ENCODE results near the gene ZNF385C.

ZNF385C gene

DNA sequence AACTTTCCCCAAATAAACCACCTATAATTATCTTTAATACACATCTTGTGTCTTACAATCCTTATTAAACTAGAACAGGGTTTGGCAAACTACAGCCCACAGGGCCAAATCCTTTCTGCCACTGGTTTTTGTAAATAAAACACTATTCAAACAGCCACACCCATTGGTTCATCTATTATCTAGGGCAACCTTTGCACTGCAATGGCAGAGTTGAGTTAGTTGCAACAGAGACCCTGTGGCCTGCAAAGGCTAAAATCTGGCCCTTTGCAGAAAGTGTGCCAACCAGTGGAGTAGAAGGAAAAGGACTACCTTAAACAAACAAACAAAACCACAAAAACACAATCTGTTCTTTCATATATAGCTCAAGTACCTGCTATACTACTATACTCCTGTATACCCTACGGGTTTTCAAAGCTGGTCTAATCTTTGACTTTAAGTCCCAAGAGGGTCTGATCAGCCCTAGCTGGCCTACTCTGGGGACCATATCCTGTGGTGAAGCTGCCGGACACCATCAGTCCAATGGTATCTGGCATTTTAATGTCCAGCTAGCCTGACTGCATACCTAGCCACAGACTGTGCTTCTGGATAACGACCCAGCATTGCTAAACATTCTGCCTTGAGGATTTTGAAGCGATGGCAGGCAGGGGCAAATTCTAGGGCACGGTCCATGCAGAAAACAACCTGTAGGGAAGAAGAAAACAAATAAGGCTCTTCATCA, 108.4 kb downstream of the ZNF385C start:
- H3K4me3 ChIP-seq (ENCODE audit: low read length) = no peak overlapping the region
- no peak for DNase-seq (ENCODE audit: low read depth, low spot score)
- peaks cover 24% of the 10 kb centered on the region; the same call in 1 of the 2 replicates for H3K36me3 ChIP-seq (ENCODE audit: control insufficient read depth, insufficient read depth, low read length)
- H3K4me1 ChIP-seq (ENCODE audit: control insufficient read depth, insufficient read depth, low read length) = no peaks in the 10 kb centered on the region
- no peaks in the 10 kb centered on the region for H3K27me3 ChIP-seq (ENCODE audit: control insufficient read depth, insufficient read depth, low read length)
- no peaks in the 10 kb centered on the region for H3K9me3 ChIP-seq (ENCODE audit: control insufficient read depth, insufficient read depth, low read length)
- H3K27ac ChIP-seq (ENCODE audit: low read length) = no peak overlapping the region
- no CpG with 5 or more reads among the region's 5 CpGs for WGBS (ENCODE audit: insufficient coverage, insufficient read length)

DNA sequence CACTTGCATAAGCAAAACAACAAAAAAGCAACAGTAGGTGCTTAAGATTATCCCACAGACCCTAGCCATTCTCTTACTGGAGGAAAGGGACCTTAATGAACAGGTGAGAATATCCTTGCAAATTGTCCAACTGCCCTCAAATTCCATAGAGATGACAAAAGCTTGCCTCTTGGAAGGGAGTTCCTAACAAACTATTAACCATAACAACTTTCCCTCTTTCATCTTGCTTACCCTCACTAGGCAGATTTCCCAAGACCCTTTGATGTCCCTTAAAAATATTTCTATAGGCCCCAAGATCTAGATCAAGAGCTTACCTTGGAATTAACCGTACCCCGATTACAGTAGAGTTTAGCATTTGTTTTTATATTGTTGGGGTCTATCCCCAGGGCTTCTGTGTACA, 109.9 kb downstream of the ZNF385C start:
- no CpG with 5 or more reads among the region's 2 CpGs for WGBS (ENCODE audit: insufficient coverage, insufficient read length)

DNA sequence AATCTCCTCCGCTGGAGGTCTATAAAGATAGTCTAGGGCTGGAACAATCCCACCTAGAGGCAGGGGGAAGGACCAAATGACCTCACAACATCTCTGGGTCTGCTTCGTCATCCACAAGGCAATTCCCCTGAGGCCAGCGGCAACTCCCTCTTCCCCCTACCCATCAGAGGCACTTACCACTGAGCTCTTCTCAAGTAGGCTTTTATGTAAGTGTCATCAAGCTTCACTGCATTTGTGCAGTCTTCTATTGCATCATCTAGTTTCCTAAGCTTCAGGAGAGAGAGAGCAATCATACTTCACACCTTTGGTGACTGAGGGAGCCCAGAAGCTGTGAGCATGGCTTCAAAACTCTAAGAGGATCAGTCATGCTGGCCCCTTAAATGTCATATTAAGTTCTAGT, 110.6 kb downstream of the ZNF385C start:
- H3K4me1 ChIP-seq (ENCODE audit: control insufficient read depth, insufficient read depth, low read length) = no peaks in the 10 kb centered on the region
- H3K27me3 ChIP-seq (ENCODE audit: control insufficient read depth, insufficient read depth, low read length) = no peaks in the 10 kb centered on the region
- WGBS (ENCODE audit: insufficient coverage, insufficient read length) = no CpG with 5 or more reads among the region's 3 CpGs
- peaks cover 32% of the 10 kb centered on the region; the same call in 1 of the 2 replicates for H3K36me3 ChIP-seq (ENCODE audit: control insufficient read depth, insufficient read depth, low read length)
- H3K27ac ChIP-seq (ENCODE audit: low read length) = no peak overlapping the region
- no peak overlapping the region for H3K4me3 ChIP-seq (ENCODE audit: low read length)
- H3K9me3 ChIP-seq (ENCODE audit: control insufficient read depth, insufficient read depth, low read length) = no peaks in the 10 kb centered on the region
- DNase-seq (ENCODE audit: low read depth, low spot score) = no peak

More for the DNA sequence above, 109.9 kb downstream of the ZNF385C start:
- no peak overlapping the region for H3K27ac ChIP-seq (ENCODE audit: low read length)
- DNase-seq (ENCODE audit: low read depth, low spot score) = no peak
- H3K4me1 ChIP-seq (ENCODE audit: control insufficient read depth, insufficient read depth, low read length) = no peaks in the 10 kb centered on the region
- H3K36me3 ChIP-seq (ENCODE audit: control insufficient read depth, insufficient read depth, low read length) = peaks cover 28% of the 10 kb centered on the region; the same call in 1 of the 2 replicates
- no peaks in the 10 kb centered on the region for H3K27me3 ChIP-seq (ENCODE audit: control insufficient read depth, insufficient read depth, low read length)
- H3K9me3 ChIP-seq (ENCODE audit: control insufficient read depth, insufficient read depth, low read length) = no peaks in the 10 kb centered on the region
- no peak overlapping the region for H3K4me3 ChIP-seq (ENCODE audit: low read length)

DNA sequence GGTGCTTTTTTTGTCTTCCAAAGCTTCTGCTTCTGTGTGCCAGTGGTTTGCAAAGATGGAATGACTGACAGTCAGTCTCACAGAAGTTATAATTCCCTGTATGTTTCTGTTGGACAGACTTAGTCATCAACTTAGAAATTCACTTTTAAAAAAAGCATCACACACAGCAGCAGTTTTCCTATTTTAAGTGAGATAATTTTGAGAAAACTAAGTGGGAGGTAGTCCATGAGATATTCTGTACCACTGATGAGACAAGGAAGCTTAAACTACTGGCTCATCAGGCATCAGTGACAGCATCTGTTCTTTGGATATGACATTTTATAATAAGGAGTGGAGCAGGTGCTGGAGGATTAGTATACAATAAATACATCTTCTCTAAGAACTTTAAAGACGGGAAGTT, 111.6 kb downstream of the ZNF385C start:
- H3K4me1 ChIP-seq (ENCODE audit: control insufficient read depth, insufficient read depth, low read length) = no peaks in the 10 kb centered on the region
- peaks cover 34% of the 10 kb centered on the region; the same call in 1 of the 2 replicates for H3K36me3 ChIP-seq (ENCODE audit: control insufficient read depth, insufficient read depth, low read length)
- H3K27ac ChIP-seq (ENCODE audit: low read length) = no peak overlapping the region
- DNase-seq (ENCODE audit: low read depth, low spot score) = no peak
- H3K4me3 ChIP-seq (ENCODE audit: low read length) = no peak overlapping the region
- WGBS (ENCODE audit: insufficient coverage, insufficient read length) = no CpG with 5 or more reads among the region's 1 CpG
- H3K27me3 ChIP-seq (ENCODE audit: control insufficient read depth, insufficient read depth, low read length) = no peaks in the 10 kb centered on the region
- no peaks in the 10 kb centered on the region for H3K9me3 ChIP-seq (ENCODE audit: control insufficient read depth, insufficient read depth, low read length)

DNA sequence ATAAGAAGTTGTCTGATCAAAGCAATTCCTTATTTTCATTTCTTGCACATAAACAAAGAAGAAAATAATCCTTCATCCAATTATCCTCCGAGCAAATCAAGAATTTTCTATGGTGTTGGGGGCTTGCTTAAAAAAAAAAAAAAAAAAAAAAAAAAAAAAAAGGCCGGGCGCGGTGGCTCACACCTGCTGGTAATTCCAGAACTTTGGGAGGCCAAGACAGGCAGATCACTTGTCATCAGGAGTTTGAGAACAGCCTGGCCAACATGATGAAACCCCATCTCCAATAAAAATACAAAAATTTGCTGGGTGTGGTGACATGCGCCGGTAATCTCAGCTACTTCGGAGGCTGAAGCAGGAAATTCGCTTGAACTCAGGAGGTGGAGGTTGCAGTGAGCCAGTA, 112.4 kb downstream of the ZNF385C start:
- Histone ChIP-seq H3K27ac (ENCODE audit: low read length) (no peak overlapping the region), H3K9me3 (ENCODE audit: control insufficient read depth, insufficient read depth, low read length) (no peaks in the 10 kb centered on the region), H3K27me3 (ENCODE audit: control insufficient read depth, insufficient read depth, low read length) (no peaks in the 10 kb centered on the region), H3K4me1 (ENCODE audit: control insufficient read depth, insufficient read depth, low read length) (no peaks in the 10 kb centered on the region), H3K36me3 (ENCODE audit: control insufficient read depth, insufficient read depth, low read length) (peaks cover 36% of the 10 kb centered on the region; the same call in 1 of the 2 replicates), H3K4me3 (ENCODE audit: low read length) (no peak overlapping the region)
- no CpG with 5 or more reads among the region's 8 CpGs for WGBS (ENCODE audit: insufficient coverage, insufficient read length)
- no peak for DNase-seq (ENCODE audit: low read depth, low spot score)

DNA sequence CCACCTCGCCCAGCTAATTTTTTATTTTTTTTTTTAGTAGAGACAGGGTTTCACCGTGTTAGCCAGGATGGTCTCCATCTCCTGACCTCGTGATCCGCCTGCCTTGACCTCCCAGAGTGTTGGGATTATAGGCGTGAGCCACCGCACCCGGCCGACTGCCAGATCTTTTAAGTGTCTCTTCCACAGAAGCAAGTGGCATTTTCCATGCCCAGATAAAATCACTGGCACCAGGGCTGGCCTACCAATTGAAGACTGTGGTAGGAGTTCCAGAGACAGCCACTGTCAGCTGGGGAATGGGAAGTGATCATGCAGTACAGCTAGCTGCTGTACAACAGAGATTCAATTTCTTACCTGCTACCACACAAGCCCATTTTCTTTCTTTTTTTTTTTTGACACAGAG, 113.8 kb downstream of the ZNF385C start:
- H3K4me3 ChIP-seq (ENCODE audit: low read length) = no peak overlapping the region
- WGBS (ENCODE audit: insufficient coverage, insufficient read length) = no CpG with 5 or more reads among the region's 8 CpGs
- H3K9me3 ChIP-seq (ENCODE audit: control insufficient read depth, insufficient read depth, low read length) = no peaks in the 10 kb centered on the region
- no peak overlapping the region for H3K27ac ChIP-seq (ENCODE audit: low read length)
- H3K36me3 ChIP-seq (ENCODE audit: control insufficient read depth, insufficient read depth, low read length) = peaks cover 35% of the 10 kb centered on the region; the same call in 1 of the 2 replicates
- no peaks in the 10 kb centered on the region for H3K4me1 ChIP-seq (ENCODE audit: control insufficient read depth, insufficient read depth, low read length)
- H3K27me3 ChIP-seq (ENCODE audit: control insufficient read depth, insufficient read depth, low read length) = no peaks in the 10 kb centered on the region
- DNase-seq (ENCODE audit: low read depth, low spot score) = no peak

DNA sequence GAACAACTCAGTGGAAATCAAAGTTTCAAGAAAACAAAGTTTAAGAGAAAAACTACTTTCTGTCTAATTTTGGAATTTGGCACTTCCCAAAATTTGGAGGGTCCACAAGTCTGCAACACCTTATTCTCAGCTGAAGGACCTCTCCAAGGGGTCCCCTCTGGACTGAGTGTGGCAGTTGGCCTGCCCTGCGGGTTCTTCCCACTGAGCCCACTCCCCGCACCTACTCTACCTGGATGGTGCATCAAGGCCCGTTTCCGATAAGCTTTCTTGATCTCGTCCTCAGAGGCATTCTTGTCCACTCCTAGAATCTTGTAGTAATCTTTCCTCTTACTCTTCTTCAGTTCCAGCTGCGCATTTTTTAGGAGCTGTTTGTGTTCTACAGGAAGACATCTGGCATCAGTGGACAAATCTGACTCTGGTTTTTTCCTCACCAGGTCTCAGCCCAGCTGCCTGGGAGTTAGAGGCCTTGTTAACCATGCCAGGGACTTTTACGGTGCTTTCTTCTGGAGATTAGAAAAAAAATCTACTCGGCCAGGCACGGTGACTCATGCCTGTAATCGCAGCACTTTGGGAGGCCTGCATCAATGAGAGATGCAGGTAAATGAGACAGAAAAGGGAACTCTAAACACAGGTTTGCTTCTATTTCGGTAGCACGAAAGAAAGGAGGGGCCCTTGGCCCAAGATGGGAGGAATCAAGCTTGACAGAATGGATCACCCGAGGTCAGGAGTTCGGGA, 116.1 kb downstream of the ZNF385C start:
- H3K27me3 ChIP-seq (ENCODE audit: control insufficient read depth, insufficient read depth, low read length) = no peaks in the 10 kb centered on the region
- H3K4me1 ChIP-seq (ENCODE audit: control insufficient read depth, insufficient read depth, low read length) = no peaks in the 10 kb centered on the region
- no peak for DNase-seq (ENCODE audit: low read depth, low spot score)
- H3K9me3 ChIP-seq (ENCODE audit: control insufficient read depth, insufficient read depth, low read length) = no peaks in the 10 kb centered on the region
- no CpG with 5 or more reads among the region's 14 CpGs for WGBS (ENCODE audit: insufficient coverage, insufficient read length)
- H3K4me3 ChIP-seq (ENCODE audit: low read length) = no peak overlapping the region
- no peak overlapping the region for H3K27ac ChIP-seq (ENCODE audit: low read length)
- peaks cover 33% of the 10 kb centered on the region; the same call in 1 of the 2 replicates for H3K36me3 ChIP-seq (ENCODE audit: control insufficient read depth, insufficient read depth, low read length)

DNA sequence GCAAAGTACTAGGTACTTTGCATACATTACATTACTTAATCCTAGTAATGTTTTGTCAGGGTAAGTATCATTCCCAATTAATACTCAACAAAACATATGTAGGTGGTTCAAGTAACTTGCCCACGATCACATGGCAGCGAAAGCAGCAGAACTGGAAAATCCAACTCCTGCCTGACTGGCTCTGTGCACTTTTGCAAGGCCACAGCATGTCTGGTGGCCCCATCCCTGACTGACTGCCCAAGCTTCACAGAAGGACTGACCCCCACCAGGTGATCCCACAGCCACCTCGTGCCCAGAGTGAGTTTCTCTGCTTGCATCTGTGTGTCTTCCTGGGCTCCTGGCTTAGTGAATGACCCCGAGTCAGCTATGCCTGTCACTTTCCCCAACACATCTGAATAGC, 120.3 kb downstream of the ZNF385C start:
- no peaks in the 10 kb centered on the region for H3K4me1 ChIP-seq (ENCODE audit: control insufficient read depth, insufficient read depth, low read length)
- H3K36me3 ChIP-seq (ENCODE audit: control insufficient read depth, insufficient read depth, low read length) = peaks cover 53% of the 10 kb centered on the region
- H3K27me3 ChIP-seq (ENCODE audit: control insufficient read depth, insufficient read depth, low read length) = no peaks in the 10 kb centered on the region
- H3K9me3 ChIP-seq (ENCODE audit: control insufficient read depth, insufficient read depth, low read length) = no peaks in the 10 kb centered on the region
- no peak overlapping the region for H3K27ac ChIP-seq (ENCODE audit: low read length)
- no peak for DNase-seq (ENCODE audit: low read depth, low spot score)
- WGBS (ENCODE audit: insufficient coverage, insufficient read length) = no CpG with 5 or more reads among the region's 4 CpGs
- H3K4me3 ChIP-seq (ENCODE audit: low read length) = no peak overlapping the region

DNA sequence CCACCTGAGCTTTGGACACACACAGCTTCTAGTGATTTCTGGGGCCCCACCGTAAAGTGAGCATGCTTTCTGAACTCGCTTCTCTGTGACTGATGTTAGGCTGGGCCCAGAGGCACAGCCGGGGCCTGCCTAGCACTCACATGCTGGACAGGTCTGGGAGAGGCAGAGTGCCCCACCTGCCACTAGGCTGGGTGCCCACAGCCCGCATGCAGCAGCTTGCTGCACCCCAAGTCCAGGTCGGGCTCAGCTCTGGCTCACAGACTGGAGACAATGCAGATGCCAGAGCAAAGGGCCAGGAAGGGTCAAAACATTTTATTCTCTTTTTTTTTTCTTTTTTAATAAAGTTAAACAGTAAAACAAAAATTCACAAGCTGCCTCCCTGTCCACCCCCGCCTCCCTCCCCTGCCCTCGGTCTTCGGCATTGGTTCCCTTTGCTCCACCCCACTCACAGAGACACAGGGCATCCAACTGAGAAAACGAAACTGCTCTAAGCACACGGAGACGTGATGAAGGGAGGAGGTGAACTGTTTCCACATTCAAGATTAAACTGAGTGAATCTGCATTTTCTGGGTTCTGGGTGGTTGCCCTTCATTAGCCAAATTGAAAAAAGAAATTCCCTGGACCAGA, 122.0 kb downstream of the ZNF385C start:
- WGBS (ENCODE audit: insufficient coverage, insufficient read length) = no CpG with 5 or more reads among the region's 11 CpGs
- Histone ChIP-seq H3K27ac (ENCODE audit: low read length) (no peak overlapping the region), H3K27me3 (ENCODE audit: control insufficient read depth, insufficient read depth, low read length) (no peaks in the 10 kb centered on the region), H3K4me3 (ENCODE audit: low read length) (no peak overlapping the region), H3K4me1 (ENCODE audit: control insufficient read depth, insufficient read depth, low read length) (no peaks in the 10 kb centered on the region), H3K36me3 (ENCODE audit: control insufficient read depth, insufficient read depth, low read length) (peaks cover 55% of the 10 kb centered on the region), H3K9me3 (ENCODE audit: control insufficient read depth, insufficient read depth, low read length) (no peaks in the 10 kb centered on the region)
- no peak for DNase-seq (ENCODE audit: low read depth, low spot score)
